NCI-H460 (cell line): ENCODE results near the gene NUDT13. TPM values are rescaled to one million over a fixed set of nuclear protein-coding genes. Genes with fewer than 3 reads are reported as not detected.
"Not testable (repeated sequence)": the region's sequence is repeated elsewhere in the genome, so short reads cannot be mapped to it uniquely, and the experiment has no call there.

ENCODE experiments used
- DNase-seq: peaks from one replicate; pipeline ENCODE4 v3.0.0-alpha.2; 2016; ENCODE audit warnings: low read depth; ENCODE audit errors: extremely low read depth
- total RNA-seq: library from RNA; depleted of rRNA; stranded (reverse); fragments of >200 nt; shearing (Covaris generic); gene quantifications from 2 replicates; pipeline ENCODE4 v1.2.3, GENCODE V29; 2014

The NUDT13 gene
- total RNA-seq, 1 experiment from 2014 or later = 7.1 TPM

- no peak for DNase-seq
Measured at GRCh38 chr10:73097305-73097670, 13.0 kb upstream of the NUDT13 start.

- no peak for DNase-seq
Measured at GRCh38 chr10:73099141-73099540, 11.1 kb upstream of the NUDT13 start.

GRCh38 chr10:73106301-73106700 is 4.0 kb upstream of the NUDT13 start:
- no peak for DNase-seq

GRCh38 chr10:73109248-73109652 is 1.0 kb upstream of the NUDT13 start:
- DNase-seq = not testable (repeated sequence)

- not testable (repeated sequence) for DNase-seq
Measured at GRCh38 chr10:73112032-73112431, 1.8 kb downstream of the NUDT13 start.

DNA sequence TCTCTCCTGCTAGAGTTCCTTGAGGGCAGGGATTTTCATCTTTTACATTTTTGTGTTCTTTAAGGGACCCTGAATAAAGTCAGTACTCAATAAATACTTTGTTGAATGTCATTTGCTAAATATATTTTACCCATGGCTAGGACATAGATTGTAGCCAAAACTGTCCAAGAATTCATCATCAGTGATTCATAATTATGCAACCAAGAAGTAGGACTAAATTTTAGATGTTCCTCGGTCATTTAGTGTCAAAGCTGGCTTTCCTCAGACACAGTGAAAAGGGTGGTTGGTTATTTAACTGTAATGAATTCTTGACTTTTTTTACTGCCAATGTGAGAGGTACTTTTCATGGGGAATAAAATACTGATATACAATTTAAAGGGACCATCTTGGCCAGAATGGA is 3.3 kb downstream of the NUDT13 start:
- no peak for DNase-seq

- DNase-seq = no peak
Measured at GRCh38 chr10:73116017-73116416, 5.8 kb downstream of the NUDT13 start.

GRCh38 chr10:73117976-73118743 is 7.9 kb downstream of the NUDT13 start:
- DNase-seq = no peak

DNA sequence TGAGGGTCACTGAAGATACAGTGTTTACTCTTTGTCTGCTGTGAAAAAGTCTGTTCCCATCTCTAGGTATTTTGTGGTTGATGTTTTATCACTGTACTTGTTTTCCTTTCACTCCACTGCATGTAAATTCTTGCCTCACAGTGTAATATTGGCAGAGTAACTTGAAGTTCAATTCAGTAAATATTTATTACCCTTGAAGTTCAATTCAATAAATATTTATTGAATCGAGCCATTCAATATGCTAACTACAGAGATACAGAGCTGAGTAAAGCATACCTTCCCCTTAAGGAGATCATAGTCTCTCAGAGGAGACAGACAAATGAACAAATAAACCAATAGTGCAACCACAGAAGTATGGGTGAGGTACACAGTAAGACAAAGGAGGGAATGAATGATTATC is 9.2 kb downstream of the NUDT13 start:
- no peak for DNase-seq

DNA sequence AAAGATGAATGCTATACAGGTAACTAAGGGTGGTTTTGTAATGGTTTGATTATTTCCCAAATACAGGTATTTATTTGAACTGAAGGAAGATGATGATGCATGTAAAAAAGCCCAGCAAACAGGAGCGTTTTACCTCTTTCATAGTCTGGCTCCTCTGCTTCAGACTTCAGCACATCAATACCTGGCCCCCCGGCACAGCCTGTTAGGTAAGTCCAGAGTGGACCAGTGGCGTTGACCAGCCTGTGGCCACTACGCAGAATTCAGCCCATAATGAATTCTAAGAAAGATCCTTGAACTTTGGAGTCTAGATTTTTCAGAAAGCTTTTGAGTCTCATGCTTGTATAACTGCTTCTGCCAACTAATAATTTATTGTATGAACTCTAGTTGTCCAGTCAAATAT is 9.7 kb downstream of the NUDT13 start:
- no peak for DNase-seq

DNA sequence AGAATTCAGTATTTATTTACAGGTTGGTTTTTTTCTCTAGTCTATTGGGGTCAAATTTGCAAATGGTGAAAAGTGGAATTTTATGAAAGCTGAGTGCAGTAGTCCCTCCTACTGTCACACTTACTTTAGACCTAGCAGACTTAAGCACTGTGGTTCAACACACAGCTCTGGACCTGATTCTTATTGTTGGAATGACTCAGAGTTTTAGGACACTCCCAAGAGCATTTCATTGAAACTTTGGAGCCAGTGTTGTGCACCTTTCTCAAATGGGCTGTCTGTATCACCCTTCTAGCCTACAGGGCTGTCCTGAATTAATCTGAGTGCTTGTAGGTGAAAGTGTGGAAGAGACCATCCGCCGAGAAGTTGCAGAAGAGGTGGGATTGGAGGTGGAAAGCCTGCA is 16.1 kb downstream of the NUDT13 start:
- DNase-seq = no peak

GRCh38 chr10:73131301-73131700 is 21.0 kb downstream of the NUDT13 start:
- DNase-seq = no peak

DNA sequence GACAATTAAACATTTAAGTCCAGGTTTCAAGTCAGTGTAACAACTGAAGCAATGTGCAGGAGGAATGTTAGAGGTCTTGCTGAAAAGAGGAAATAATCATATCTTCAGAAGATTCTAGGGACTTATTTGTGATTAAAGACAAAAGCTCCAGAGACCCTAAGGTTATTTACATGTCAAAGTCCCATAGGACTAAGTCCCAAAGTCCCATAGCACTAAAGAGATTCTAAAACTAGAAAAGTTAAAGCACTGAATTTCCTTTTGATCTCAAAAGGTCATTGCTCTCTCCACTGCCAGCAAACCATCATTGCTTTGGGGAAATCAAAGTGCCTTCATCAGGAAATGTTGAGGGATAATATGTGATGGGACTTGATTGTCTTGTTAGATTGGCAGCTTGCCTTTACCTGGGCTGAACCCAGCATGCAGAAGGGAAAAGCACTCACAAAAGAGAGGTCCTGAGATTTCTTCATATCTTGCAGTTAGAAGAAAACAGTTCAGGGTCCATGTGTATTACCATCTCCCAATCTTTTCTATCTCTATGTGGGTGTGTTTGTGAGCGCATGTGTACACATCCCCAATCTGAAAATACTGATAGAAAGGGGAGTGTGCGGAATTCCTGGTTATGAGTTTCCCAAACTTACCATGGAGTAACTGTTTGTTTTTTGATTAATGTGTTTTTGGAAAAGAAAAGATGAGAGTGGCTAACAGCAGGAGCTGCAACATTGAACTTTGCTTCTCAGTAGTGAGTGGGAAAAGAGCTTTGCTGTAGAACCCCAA is 21.8 kb downstream of the NUDT13 start:
- DNase-seq = no peak

DNA sequence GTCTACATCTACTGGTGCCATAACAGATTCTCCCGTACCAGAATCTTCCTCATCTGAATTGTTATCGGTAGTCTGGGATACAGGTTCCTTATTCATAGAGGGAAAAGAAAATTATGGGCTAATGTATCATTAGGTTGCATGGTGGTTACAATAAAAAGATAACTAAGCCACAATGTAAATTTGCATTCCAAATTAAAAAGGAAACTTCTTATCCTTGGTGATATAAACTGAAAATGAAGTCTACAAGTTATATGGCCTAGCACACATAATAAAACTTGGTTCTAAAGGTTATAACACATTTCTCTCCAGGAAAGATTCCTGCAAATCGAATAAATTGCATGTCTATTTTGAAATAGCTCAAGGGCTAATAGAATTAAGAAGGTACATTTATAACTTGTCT is 24.5 kb downstream of the NUDT13 start:
- DNase-seq = no peak

GRCh38 chr10:73136627-73137026 is 26.4 kb downstream of the NUDT13 start:
- no peak for DNase-seq

GRCh38 chr10:73139251-73139650 is 29.0 kb downstream of the NUDT13 start:
- DNase-seq = no peak

- DNase-seq = no peak
Measured at GRCh38 chr10:73141603-73142002, 31.3 kb downstream of the NUDT13 start.

- not testable (repeated sequence) for DNase-seq
Measured at GRCh38 chr10:73150633-73151413, 40.6 kb downstream of the NUDT13 start.

- no peak for DNase-seq
Measured at GRCh38 chr10:73152009-73152408, 41.8 kb downstream of the NUDT13 start.

- no peak for DNase-seq
Measured at GRCh38 chr10:73156054-73156453, 45.8 kb downstream of the NUDT13 start.

GRCh38 chr10:73159038-73159648 is 48.9 kb downstream of the NUDT13 start:
- DNase-seq = peak; percentile 50
